GM19452 (cell line): ENCODE results near the gene NRXN3.

Experiments
- ATAC-seq: cut with Tn5 transposase; IDR thresholded peaks from one replicate; pipeline ENCODE4 v1.9.1; 2021; ENCODE audit not compliant: unreplicated experiment

Gene NRXN3

GRCh38 chr14:79583738-79584408 is 1413.7 kb downstream of the NRXN3 start:
- ATAC-seq, result no peak

GRCh38 chr14:79584679-79585078 is 1414.5 kb downstream of the NRXN3 start:
- ATAC-seq, result no peak

GRCh38 chr14:79585845-79586244 is 1415.7 kb downstream of the NRXN3 start:
- ATAC-seq, result no peak

GRCh38 chr14:79586416-79586815 is 1416.2 kb downstream of the NRXN3 start:
- no peak for ATAC-seq

GRCh38 chr14:79586989-79587598 is 1416.9 kb downstream of the NRXN3 start:
- no peak for ATAC-seq

- ATAC-seq, result no peak
Observed at GRCh38 chr14:79587875-79588274, 1417.7 kb downstream of the NRXN3 start.

- no peak for ATAC-seq
Observed at GRCh38 chr14:79588398-79588797, 1418.2 kb downstream of the NRXN3 start.

GRCh38 chr14:79596551-79596950 is 1426.4 kb downstream of the NRXN3 start:
- ATAC-seq, result no peak

- no peak for ATAC-seq
Observed at GRCh38 chr14:79597566-79597965, 1427.4 kb downstream of the NRXN3 start.

- no peak for ATAC-seq
Observed at GRCh38 chr14:79598339-79598738, 1428.2 kb downstream of the NRXN3 start.

GRCh38 chr14:79599239-79599638 is 1429.1 kb downstream of the NRXN3 start:
- no peak for ATAC-seq

GRCh38 chr14:79600406-79600805 is 1430.2 kb downstream of the NRXN3 start:
- ATAC-seq, result no peak

GRCh38 chr14:79601579-79601978 is 1431.4 kb downstream of the NRXN3 start:
- no peak for ATAC-seq

- no peak for ATAC-seq
Observed at GRCh38 chr14:79602045-79602444, 1431.9 kb downstream of the NRXN3 start.

- no peak for ATAC-seq
Observed at GRCh38 chr14:79602742-79603141, 1432.6 kb downstream of the NRXN3 start.

- ATAC-seq, result no peak
Observed at GRCh38 chr14:79605849-79606248, 1435.7 kb downstream of the NRXN3 start.

- ATAC-seq, result no peak
Observed at GRCh38 chr14:79608446-79608845, 1438.3 kb downstream of the NRXN3 start.

GRCh38 chr14:79613625-79614024 is 1443.5 kb downstream of the NRXN3 start:
- no peak for ATAC-seq

GRCh38 chr14:79614448-79614847 is 1444.3 kb downstream of the NRXN3 start:
- no peak for ATAC-seq

GRCh38 chr14:79627058-79627457 is 1456.9 kb downstream of the NRXN3 start:
- no peak for ATAC-seq

GRCh38 chr14:79629411-79630287 is 1459.5 kb downstream of the NRXN3 start:
- ATAC-seq, result no peak
